Subcutaneous abdominal adipose tissue (tissue), 5 donors: Measurements from ENCODE around the gene TTC34.

Source experiments
- H3K27ac ChIP-seq: one replicate; pipeline ENCODE4 v1.7.0; 2013; ENCODE audit warnings: low read depth, mild to moderate bottlenecking, inconsistent platforms, low read length, moderate library complexity
- H3K27me3 ChIP-seq, 5 donors: one replicate each; pipeline ENCODE4 v1.7.0; 2013; ENCODE audit warnings: low read length in 5 of 5, inconsistent platforms in 1 of 5; ENCODE audit not compliant: control insufficient read depth in 5 of 5, insufficient read depth in 4 of 5
- H3K36me3 ChIP-seq, 5 donors: one replicate each; pipeline ENCODE4 v1.7.0; 2013; ENCODE audit warnings: low read length in 5 of 5; ENCODE audit not compliant: control insufficient read depth in 5 of 5, insufficient read depth in 5 of 5
- H3K4me1 ChIP-seq, 5 donors: one replicate each; pipeline ENCODE4 v1.7.0; 2013; ENCODE audit warnings: low read length in 5 of 5, mild to moderate bottlenecking in 3 of 5, moderate library complexity in 1 of 5; ENCODE audit not compliant: control insufficient read depth in 5 of 5, insufficient read depth in 5 of 5
- H3K4me3 ChIP-seq, 5 donors: one replicate each; pipeline ENCODE4 v1.7.0; 2013; ENCODE audit warnings: low read length in 5 of 5, low read depth in 1 of 5
- H3K9ac ChIP-seq, 5 donors: one replicate each; pipeline ENCODE4 v1.7.0; 2013; ENCODE audit warnings: low read length in 5 of 5, mild to moderate bottlenecking in 4 of 5, moderate library complexity in 3 of 5
- H3K9me3 ChIP-seq, 5 donors: one replicate each; pipeline ENCODE4 v1.7.0; 2013; ENCODE audit warnings: low read length in 5 of 5; ENCODE audit not compliant: control insufficient read depth in 5 of 5
- donor health status: healthy.
- donor health status: healthy.
- donor health status: healthy.
- donor health status: healthy.
- donor health status: healthy.

Gene TTC34

GRCh38 chr1:2642560-2643413 lies 158.7 kb downstream of the TTC34 start:
- H3K9me3 ChIP-seq: peaks cover 0 to 22% (median 17%) of the 10 kb centered on the region in 5 donors
- H3K4me1 ChIP-seq: peaks cover 0 to 26% (median 22%) of the 10 kb centered on the region in 5 donors
- H3K27me3 ChIP-seq: peaks cover 0 to 4% (median 0%) of the 10 kb centered on the region in 5 donors
- H3K4me3 ChIP-seq: peak overlapping the region in 4 of 5 donors; percentile 69 to 90 (median 86)
- H3K9ac ChIP-seq: peak overlapping the region in 4 of 5 donors; percentile 82 to 96 (median 90)
- H3K27ac ChIP-seq: peak overlapping the region; percentile 54
- H3K36me3 ChIP-seq: no peaks in the 10 kb centered on the region

GRCh38 chr1:2642131-2642559 lies 159.3 kb downstream of the TTC34 start:
- peaks cover 0 to 4% (median 0%) of the 10 kb centered on the region in 5 donors for H3K27me3 ChIP-seq
- no peaks in the 10 kb centered on the region for H3K36me3 ChIP-seq
- peaks cover 0 to 26% (median 22%) of the 10 kb centered on the region in 5 donors for H3K4me1 ChIP-seq
- peak overlapping the region in 4 of 5 donors; percentile 82 to 96 (median 90) for H3K9ac ChIP-seq
- H3K27ac ChIP-seq: peak overlapping the region; percentile 54
- peaks cover 0 to 19% (median 16%) of the 10 kb centered on the region in 5 donors for H3K9me3 ChIP-seq
- H3K4me3 ChIP-seq: peak overlapping the region in 4 of 5 donors; percentile 69 to 90 (median 86)

- Histone ChIP-seq H3K4me3 (peak overlapping the region in 4 of 5 donors; percentile 69 to 90 (median 86)), H3K9ac (peak overlapping the region in 4 of 5 donors; percentile 82 to 96 (median 90)), H3K9me3 (peaks cover 0 to 19% (median 16%) of the 10 kb centered on the region in 5 donors), H3K36me3 (no peaks in the 10 kb centered on the region), H3K4me1 (peaks cover 0 to 26% (median 22%) of the 10 kb centered on the region in 5 donors), H3K27ac (no peak overlapping the region), H3K27me3 (peaks cover 0 to 6% (median 2%) of the 10 kb centered on the region in 5 donors)
Observed at GRCh38 chr1:2641381-2642130, 159.9 kb downstream of the TTC34 start.

DNA sequence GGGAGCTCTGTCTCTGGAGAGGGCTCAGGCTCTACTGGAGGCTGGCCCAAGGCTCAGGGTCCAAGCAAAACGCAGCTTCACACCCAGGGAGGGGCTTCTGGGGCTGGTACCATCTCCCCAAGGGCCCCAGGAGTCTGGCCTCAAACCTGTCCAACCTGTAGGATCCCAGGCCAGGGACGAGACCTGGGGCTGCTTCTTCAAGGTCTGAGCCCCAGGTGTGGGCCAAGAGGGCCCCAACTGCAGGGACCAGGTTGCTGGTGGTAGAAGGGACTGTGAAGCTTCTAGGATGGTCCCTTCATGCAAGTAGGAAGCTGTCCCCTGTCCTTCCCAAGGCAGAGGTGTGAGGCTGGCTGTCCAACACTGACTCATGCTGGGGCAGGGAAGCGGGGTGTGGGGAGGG lies 160.9 kb downstream of the TTC34 start:
- Histone ChIP-seq H3K27ac (no peak overlapping the region), H3K36me3 (no peaks in the 10 kb centered on the region), H3K4me3 (no peak overlapping the region), H3K9ac (no peak overlapping the region), H3K27me3 (peaks cover 0 to 8% (median 3%) of the 10 kb centered on the region in 5 donors), H3K4me1 (peaks cover 0 to 26% (median 22%) of the 10 kb centered on the region in 5 donors), H3K9me3 (peaks cover 0 to 12% (median 8%) of the 10 kb centered on the region in 5 donors)

- Histone ChIP-seq H3K4me1 (peaks cover 0 to 26% (median 22%) of the 10 kb centered on the region in 5 donors), H3K9me3 (peaks cover 0 to 11% (median 8%) of the 10 kb centered on the region in 5 donors)
Observed at GRCh38 chr1:2639607-2640521, 161.6 kb downstream of the TTC34 start.

GRCh38 chr1:2639203-2639602 lies 162.3 kb downstream of the TTC34 start:
- peaks cover 0 to 11% (median 8%) of the 10 kb centered on the region in 5 donors for H3K9me3 ChIP-seq
- H3K27ac ChIP-seq: no peak overlapping the region
- H3K9ac ChIP-seq: no peak overlapping the region
- H3K27me3 ChIP-seq: peaks cover 3 to 18% (median 6%) of the 10 kb centered on the region in 5 donors
- no peak overlapping the region for H3K4me3 ChIP-seq
- no peaks in the 10 kb centered on the region for H3K36me3 ChIP-seq
- H3K4me1 ChIP-seq: peaks cover 0 to 26% (median 22%) of the 10 kb centered on the region in 5 donors

More at GRCh38 chr1:2639607-2640521, 161.6 kb downstream of the TTC34 start:
- no peak overlapping the region for H3K27ac ChIP-seq
- no peak overlapping the region for H3K4me3 ChIP-seq
- H3K36me3 ChIP-seq: no peaks in the 10 kb centered on the region
- H3K27me3 ChIP-seq: peaks cover 3 to 11% (median 4%) of the 10 kb centered on the region in 5 donors
- H3K9ac ChIP-seq: no peak overlapping the region

- Histone ChIP-seq H3K4me3 (no peak overlapping the region), H3K4me1 (peaks cover 0 to 25% (median 22%) of the 10 kb centered on the region in 5 donors), H3K9ac (no peak overlapping the region), H3K27me3 (peaks cover 8 to 24% (median 12%) of the 10 kb centered on the region in 5 donors), H3K9me3 (peaks cover 0 to 11% (median 8%) of the 10 kb centered on the region in 5 donors), H3K36me3 (no peaks in the 10 kb centered on the region), H3K27ac (no peak overlapping the region)
Observed at GRCh38 chr1:2638466-2639115, 162.9 kb downstream of the TTC34 start.

DNA sequence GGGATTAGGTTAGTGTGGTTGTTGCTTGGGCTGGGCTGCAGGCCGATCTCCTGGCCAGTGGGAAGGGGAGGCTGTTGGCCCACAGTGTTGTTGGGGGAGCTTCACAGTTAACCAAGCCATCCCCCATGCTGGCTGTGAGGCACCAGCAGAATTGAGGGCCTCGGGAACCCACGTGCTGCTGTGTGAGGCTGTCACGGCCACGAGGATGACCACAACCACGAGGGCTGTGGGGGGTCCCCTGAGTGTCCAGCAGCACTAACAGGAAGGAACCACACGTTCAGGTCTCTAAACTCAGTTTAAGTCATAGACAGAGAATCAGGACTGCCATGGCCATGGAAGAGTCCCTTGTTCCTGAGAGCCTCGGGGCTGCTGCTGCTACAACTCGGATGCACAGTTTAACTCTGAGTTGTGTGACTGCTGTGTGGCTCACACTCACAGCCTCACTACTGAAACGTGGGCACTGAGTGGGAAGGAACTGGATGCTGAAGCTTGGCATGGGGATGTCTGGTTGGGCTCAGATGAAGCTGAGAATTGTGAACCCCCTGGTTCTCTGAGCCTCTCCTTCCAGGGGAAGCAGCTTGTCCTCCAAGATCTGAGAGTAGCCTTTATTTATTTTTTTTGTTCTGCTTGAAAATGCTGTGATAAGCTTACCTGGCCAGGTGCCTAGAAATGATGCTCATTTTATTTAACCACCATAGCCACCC lies 163.9 kb downstream of the TTC34 start:
- no peak overlapping the region for H3K4me3 ChIP-seq
- no peak overlapping the region for H3K27ac ChIP-seq
- H3K27me3 ChIP-seq: peaks cover 18 to 33% (median 21%) of the 10 kb centered on the region in 5 donors
- H3K9ac ChIP-seq: no peak overlapping the region
- peaks cover 0 to 11% (median 8%) of the 10 kb centered on the region in 5 donors for H3K9me3 ChIP-seq
- H3K4me1 ChIP-seq: peaks cover 0 to 17% (median 14%) of the 10 kb centered on the region in 5 donors
- no peaks in the 10 kb centered on the region for H3K36me3 ChIP-seq
